ENCODE data around the gene NKTR.
"Not testable (repeated sequence)": the region's sequence is repeated elsewhere in the genome, so short reads cannot be mapped to it uniquely, and the experiment has no call there.

NKTR gene

DNA sequence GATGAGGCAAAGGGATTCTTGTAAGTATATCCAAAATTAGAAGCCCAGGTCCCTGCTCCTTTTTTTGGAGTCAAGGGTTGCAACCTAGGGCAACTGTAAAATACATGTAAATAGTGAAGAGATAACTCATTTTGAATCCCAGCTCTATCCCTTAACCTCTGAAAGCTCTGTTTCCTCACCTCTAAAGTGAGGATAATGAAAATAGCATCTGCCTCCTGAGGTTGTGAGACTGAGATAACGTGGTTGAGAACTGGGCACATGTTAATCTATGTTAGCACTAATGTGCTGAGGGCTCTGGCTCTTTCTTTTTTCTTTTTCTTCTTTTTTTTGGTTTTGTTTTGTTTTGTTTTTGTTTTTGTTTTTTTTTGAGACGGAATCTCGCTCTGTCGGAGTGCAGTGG is 4.8 kb upstream of the NKTR start:
- no peak overlapping the region for H3K4ac ChIP-seq (ENCODE audit: low read length)
- no peak overlapping the region for H3K9ac ChIP-seq (ENCODE audit: low read depth, low read length, poor library complexity)
- peaks cover 0 to 6% of the 10 kb centered on the region in 2 donors for H3K4me1 ChIP-seq (ENCODE audit: control insufficient read depth in 2 of 2, insufficient read depth in 1 of 2, low read depth in 1 of 2, low read length in 2 of 2)
- H2BK15ac ChIP-seq (ENCODE audit: low read length): no peak overlapping the region
- no peak overlapping the region for H2AK5ac ChIP-seq (ENCODE audit: low read depth, low read length)
- no peak overlapping the region for H3K23ac ChIP-seq (ENCODE audit: low read depth, low read length, poor library complexity)
- H3K27me3 ChIP-seq (ENCODE audit: control insufficient read depth in 3 of 3, insufficient read depth in 3 of 3, low read depth in 1 of 3, low read length in 3 of 3): no peaks in the 10 kb centered on the region
- H4K91ac ChIP-seq (ENCODE audit: low read depth, low read length, poor library complexity): no peak overlapping the region
- H3K79me1 ChIP-seq (ENCODE audit: low read depth, low read length): no peaks in the 10 kb centered on the region
- no peak overlapping the region for H2BK12ac ChIP-seq (ENCODE audit: low read length)
- no peak overlapping the region for H2BK5ac ChIP-seq (ENCODE audit: low read length)
- no peak overlapping the region for H2AFZ ChIP-seq (ENCODE audit: low read length)
- no peak overlapping the region for H2BK120ac ChIP-seq (ENCODE audit: low read depth, low read length)
- WGBS, 2 donors (ENCODE audit: extremely low coverage in 2 of 2, insufficient read length in 2 of 2, insufficient replicate concordance in 1 of 2): no CpG with 5 or more reads among the region's 4 CpGs
- DNase-seq (ENCODE audit: low spot score): no peak
- no peak overlapping the region for H3K18ac ChIP-seq (ENCODE audit: low read length)
- H3K36me3 ChIP-seq (replicated peaks in 1 of 2; ENCODE audit: control insufficient read depth in 2 of 2, insufficient read depth in 2 of 2, low read length in 2 of 2): peaks cover 6 to 54% of the 10 kb centered on the region in 2 donors
- H3K27ac ChIP-seq (replicated peaks; ENCODE audit: low read length): no peak overlapping the region
- no peaks in the 10 kb centered on the region for H3K9me3 ChIP-seq (replicated peaks in 1 of 2; ENCODE audit: control insufficient read depth in 2 of 2, insufficient read depth in 1 of 2, low read depth in 1 of 2, low read length in 2 of 2)
- H4K8ac ChIP-seq (ENCODE audit: low read depth, low read length): no peak overlapping the region
- no peak overlapping the region for H3K4me2 ChIP-seq (ENCODE audit: insufficient read depth, low read length, poor library complexity, severe bottlenecking)
- H3K14ac ChIP-seq (ENCODE audit: low read length): no peak overlapping the region
- no peak overlapping the region for H3K4me3 ChIP-seq (ENCODE audit: low read length in 2 of 2)

DNA sequence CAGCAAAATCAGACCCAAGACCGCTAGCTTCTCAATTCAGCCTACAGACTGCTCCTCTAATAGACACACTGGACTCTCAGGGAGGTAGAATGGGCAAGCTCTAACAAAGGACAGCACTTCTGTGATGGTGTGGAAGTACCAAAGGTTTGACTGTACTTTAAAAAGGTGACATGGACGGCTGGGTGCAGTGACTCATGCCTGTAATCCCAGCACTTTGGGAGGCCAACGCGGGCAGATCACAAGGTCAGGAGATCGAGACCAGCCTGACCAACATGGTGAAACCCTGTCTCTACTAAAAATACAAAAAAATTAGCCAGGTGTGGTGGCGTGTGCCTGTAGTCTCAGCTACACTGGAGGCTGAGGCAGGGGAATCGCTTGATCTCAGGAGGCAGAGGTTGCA is 3.4 kb upstream of the NKTR start:
- not testable (repeated sequence) for H2BK15ac ChIP-seq (ENCODE audit: low read length); H2BK12ac ChIP-seq (ENCODE audit: low read length); H3K27me3 ChIP-seq (ENCODE audit: control insufficient read depth in 3 of 3, insufficient read depth in 3 of 3, low read depth in 1 of 3, low read length in 3 of 3); H3K9ac ChIP-seq (ENCODE audit: low read depth, low read length, poor library complexity); H2AFZ ChIP-seq (ENCODE audit: low read length); H2AK5ac ChIP-seq (ENCODE audit: low read depth, low read length); H2BK5ac ChIP-seq (ENCODE audit: low read length); H3K27ac ChIP-seq (replicated peaks; ENCODE audit: low read length); H4K91ac ChIP-seq (ENCODE audit: low read depth, low read length, poor library complexity); H3K18ac ChIP-seq (ENCODE audit: low read length); H4K8ac ChIP-seq (ENCODE audit: low read depth, low read length); H3K79me1 ChIP-seq (ENCODE audit: low read depth, low read length); H3K4ac ChIP-seq (ENCODE audit: low read length); H3K9me3 ChIP-seq (replicated peaks in 1 of 2; ENCODE audit: control insufficient read depth in 2 of 2, insufficient read depth in 1 of 2, low read depth in 1 of 2, low read length in 2 of 2); DNase-seq (ENCODE audit: low spot score); H2BK120ac ChIP-seq (ENCODE audit: low read depth, low read length); H3K4me2 ChIP-seq (ENCODE audit: insufficient read depth, low read length, poor library complexity, severe bottlenecking); H3K4me3 ChIP-seq (ENCODE audit: low read length in 2 of 2); H3K4me1 ChIP-seq (ENCODE audit: control insufficient read depth in 2 of 2, insufficient read depth in 1 of 2, low read depth in 1 of 2, low read length in 2 of 2); H3K14ac ChIP-seq (ENCODE audit: low read length); H3K23ac ChIP-seq (ENCODE audit: low read depth, low read length, poor library complexity)
- H3K36me3 ChIP-seq (replicated peaks in 1 of 2; ENCODE audit: control insufficient read depth in 2 of 2, insufficient read depth in 2 of 2, low read length in 2 of 2): peaks cover 6 to 51% of the 10 kb centered on the region in 2 donors
- WGBS, 2 donors (ENCODE audit: extremely low coverage in 2 of 2, insufficient read length in 2 of 2, insufficient replicate concordance in 1 of 2): no CpG with 5 or more reads among the region's 7 CpGs

GRCh38 chr3:42600958-42601675 is 631 bp downstream of the NKTR start:
- Histone ChIP-seq H2AK5ac (ENCODE audit: low read depth, low read length) (no peak overlapping the region), H3K18ac (ENCODE audit: low read length) (peak overlapping the region; percentile 98), H3K23ac (ENCODE audit: low read depth, low read length, poor library complexity) (peak overlapping the region; percentile 93), H2BK12ac (ENCODE audit: low read length) (no peak overlapping the region), H3K9me3 (replicated peaks in 1 of 2; ENCODE audit: control insufficient read depth in 2 of 2, insufficient read depth in 1 of 2, low read depth in 1 of 2, low read length in 2 of 2) (peaks cover 0 to 13% of the 10 kb centered on the region in 2 donors), H2BK15ac (ENCODE audit: low read length) (peak overlapping the region; percentile 38), H3K4ac (ENCODE audit: low read length) (no peak overlapping the region), H3K4me1 (ENCODE audit: control insufficient read depth in 2 of 2, insufficient read depth in 1 of 2, low read depth in 1 of 2, low read length in 2 of 2) (peaks cover 3% of the 10 kb centered on the region in 2 donors), H2AFZ (ENCODE audit: low read length) (peak overlapping the region; percentile 95), H3K27me3 (ENCODE audit: control insufficient read depth in 3 of 3, insufficient read depth in 3 of 3, low read depth in 1 of 3, low read length in 3 of 3) (no peaks in the 10 kb centered on the region), H4K91ac (ENCODE audit: low read depth, low read length, poor library complexity) (no peak overlapping the region), H3K14ac (ENCODE audit: low read length) (peak overlapping the region; percentile 75), H2BK120ac (ENCODE audit: low read depth, low read length) (no peak overlapping the region), H3K9ac (ENCODE audit: low read depth, low read length, poor library complexity) (peak overlapping the region; percentile 100), H4K8ac (ENCODE audit: low read depth, low read length) (no peak overlapping the region), H3K27ac (replicated peaks; ENCODE audit: low read length) (peak overlapping the region; percentile 99), H3K79me1 (ENCODE audit: low read depth, low read length) (no peaks in the 10 kb centered on the region), H2BK5ac (ENCODE audit: low read length) (peak overlapping the region; percentile 95), H3K36me3 (replicated peaks in 1 of 2; ENCODE audit: control insufficient read depth in 2 of 2, insufficient read depth in 2 of 2, low read length in 2 of 2) (peaks cover 0 to 49% of the 10 kb centered on the region in 2 donors), H3K4me3 (ENCODE audit: low read length in 2 of 2) (peak overlapping the region; percentile 70 to 100), H3K4me2 (ENCODE audit: insufficient read depth, low read length, poor library complexity, severe bottlenecking) (peak overlapping the region; percentile 57)
- DNase-seq (ENCODE audit: low spot score): no peak
- no CpG with 5 or more reads among the region's 31 CpGs for WGBS, 2 donors (ENCODE audit: extremely low coverage in 2 of 2, insufficient read length in 2 of 2, insufficient replicate concordance in 1 of 2)

GRCh38 chr3:42601896-42602581 is 1.6 kb downstream of the NKTR start:
- no peak overlapping the region for H3K14ac ChIP-seq (ENCODE audit: low read length)
- H2BK15ac ChIP-seq (ENCODE audit: low read length): no peak overlapping the region
- peak overlapping the region; percentile 30 for H3K4me2 ChIP-seq (ENCODE audit: insufficient read depth, low read length, poor library complexity, severe bottlenecking)
- no peaks in the 10 kb centered on the region for H3K27me3 ChIP-seq (ENCODE audit: control insufficient read depth in 3 of 3, insufficient read depth in 3 of 3, low read depth in 1 of 3, low read length in 3 of 3)
- no peak overlapping the region for H3K23ac ChIP-seq (ENCODE audit: low read depth, low read length, poor library complexity)
- DNase-seq (ENCODE audit: low spot score): no peak
- H3K18ac ChIP-seq (ENCODE audit: low read length): no peak overlapping the region
- no peak overlapping the region for H4K8ac ChIP-seq (ENCODE audit: low read depth, low read length)
- H4K91ac ChIP-seq (ENCODE audit: low read depth, low read length, poor library complexity): no peak overlapping the region
- H3K4ac ChIP-seq (ENCODE audit: low read length): no peak overlapping the region
- H3K4me3 ChIP-seq (ENCODE audit: low read length in 2 of 2): peak overlapping the region in 1 of 2 donors; percentile 70
- no CpG with 5 or more reads among the region's 9 CpGs for WGBS, 2 donors (ENCODE audit: extremely low coverage in 2 of 2, insufficient read length in 2 of 2, insufficient replicate concordance in 1 of 2)
- H3K9ac ChIP-seq (ENCODE audit: low read depth, low read length, poor library complexity): no peak overlapping the region
- no peak overlapping the region for H2BK12ac ChIP-seq (ENCODE audit: low read length)
- peaks cover 0 to 48% of the 10 kb centered on the region in 2 donors for H3K36me3 ChIP-seq (replicated peaks in 1 of 2; ENCODE audit: control insufficient read depth in 2 of 2, insufficient read depth in 2 of 2, low read length in 2 of 2)
- H2AFZ ChIP-seq (ENCODE audit: low read length): no peak overlapping the region
- no peak overlapping the region for H2AK5ac ChIP-seq (ENCODE audit: low read depth, low read length)
- H3K4me1 ChIP-seq (ENCODE audit: control insufficient read depth in 2 of 2, insufficient read depth in 1 of 2, low read depth in 1 of 2, low read length in 2 of 2): peaks cover 3% of the 10 kb centered on the region in 2 donors
- H3K9me3 ChIP-seq (replicated peaks in 1 of 2; ENCODE audit: control insufficient read depth in 2 of 2, insufficient read depth in 1 of 2, low read depth in 1 of 2, low read length in 2 of 2): peaks cover 0 to 13% of the 10 kb centered on the region in 2 donors
- no peaks in the 10 kb centered on the region for H3K79me1 ChIP-seq (ENCODE audit: low read depth, low read length)
- no peak overlapping the region for H3K27ac ChIP-seq (replicated peaks; ENCODE audit: low read length)
- no peak overlapping the region for H2BK5ac ChIP-seq (ENCODE audit: low read length)
- no peak overlapping the region for H2BK120ac ChIP-seq (ENCODE audit: low read depth, low read length)

Measured in neuronal stem cell (in vitro differentiated cells).